IMR-90 (cell line): Measurements from ENCODE around the gene NUP210L. TPM values are rescaled to one million over a fixed set of nuclear protein-coding genes. Genes with fewer than 3 reads are reported as not detected.

Experiments used
- ATAC-seq: fragments of 200-7000 bp; cut with Tn5 transposase; 2 replicates; pipeline ENCODE4 v1.9.1; 2020; ENCODE audit warnings: low read depth, mild to moderate bottlenecking, moderate library complexity
- BruUV-seq: library from RNA; stranded (reverse); fragments of 400-500 nt; replicated peaks from 2 replicates; lab custom pipeline; 2021; lab: Mats Ljungman, UMichigan
- CTCF ChIA-PET: fragments of 300-600 bp; formaldehyde crosslinking; extraction: SDS; loops from one replicate; lab custom pipeline; 2021; ENCODE audit warnings: antibody characterized with exemption; lab: Yijun Ruan, JAX
- POLR2A ChIA-PET: fragments of 300-600 bp; sonication (Branson Sonifier 250); formaldehyde crosslinking; loops from one replicate; lab custom pipeline; 2022; ENCODE audit warnings: antibody characterized with exemption; ENCODE audit not compliant: unreplicated experiment; lab: Charles Lee
- DNase-seq: peaks from one replicate; pipeline ENCODE4 v3.0.0; 2013
- H2AFZ ChIP-seq: replicated peaks from 2 replicates; pipeline ENCODE3; 2013; ENCODE audit warnings: low read length, mild to moderate bottlenecking; ENCODE audit not compliant: poor library complexity
- H2AK5ac ChIP-seq: 2 replicates; pipeline ENCODE4 v1.6.1; 2013; ENCODE audit warnings: low read depth, low read length, inconsistent platforms
- H2AK9ac ChIP-seq: replicated peaks from 2 replicates; pipeline ENCODE3; 2013; ENCODE audit warnings: mild to moderate bottlenecking, low read depth, low read length, moderate library complexity; ENCODE audit not compliant: poor library complexity
- H2BK120ac ChIP-seq: 2 replicates; pipeline ENCODE4 v1.6.1; 2013; ENCODE audit warnings: low read depth, low read length, inconsistent platforms
- H2BK15ac ChIP-seq: 3 replicates; pipeline ENCODE4 v1.6.1; 2013; ENCODE audit warnings: low read depth, low read length, inconsistent platforms
- H2BK20ac ChIP-seq: 2 replicates; pipeline ENCODE4 v1.6.1; 2013; ENCODE audit warnings: low read depth, mild to moderate bottlenecking, inconsistent platforms, low read length, moderate library complexity
- H2BK5ac ChIP-seq: 2 replicates; pipeline ENCODE4 v1.6.1; 2013; ENCODE audit warnings: mild to moderate bottlenecking, low read depth, low read length, inconsistent platforms; ENCODE audit not compliant: poor library complexity, severe bottlenecking
- H3K14ac ChIP-seq: replicated peaks from 2 replicates; pipeline ENCODE4 v1.6.1; 2013; ENCODE audit warnings: low read depth, low read length, inconsistent platforms
- H3K18ac ChIP-seq: 2 replicates; pipeline ENCODE4 v1.6.1; 2013; ENCODE audit warnings: low read depth, low read length, control low read depth
- H3K23ac ChIP-seq: 2 replicates; pipeline ENCODE4 v1.6.1; 2013; ENCODE audit warnings: low read depth, low read length, inconsistent platforms
- H3K27ac ChIP-seq: 2 replicates; pipeline ENCODE4 v1.5.1; 2013; ENCODE audit warnings: mild to moderate bottlenecking, control low read depth, low read length; ENCODE audit not compliant: insufficient read depth
- H3K27me3 ChIP-seq: 2 replicates; pipeline ENCODE4 v1.6.1; 2013; ENCODE audit warnings: low read length; ENCODE audit not compliant: control insufficient read depth, insufficient read depth
- H3K36me3 ChIP-seq: 2 replicates; pipeline ENCODE4 v1.6.1; 2013; ENCODE audit warnings: low read length, mixed read lengths; ENCODE audit not compliant: control insufficient read depth, insufficient read depth
- H3K4ac ChIP-seq: 2 replicates; pipeline ENCODE4 v1.6.1; 2013; ENCODE audit warnings: low read depth, low read length, inconsistent platforms
- H3K4me1 ChIP-seq: 2 replicates; pipeline ENCODE4 v1.6.1; 2013; ENCODE audit warnings: low read length, mixed read lengths; ENCODE audit not compliant: control insufficient read depth, insufficient read depth
- H3K4me2 ChIP-seq: 2 replicates; pipeline ENCODE4 v1.6.1; 2013; ENCODE audit warnings: low read depth, mild to moderate bottlenecking, control low read depth, low read length, moderate library complexity
- H3K4me3 ChIP-seq: 2 replicates; pipeline ENCODE4 v1.5.1; 2013; ENCODE audit warnings: low read depth, mild to moderate bottlenecking, control low read depth, low read length, moderate library complexity; ENCODE audit not compliant: insufficient read depth
- H3K56ac ChIP-seq: 2 replicates; pipeline ENCODE4 v1.6.1; 2013; ENCODE audit warnings: low read length, inconsistent platforms; ENCODE audit not compliant: insufficient read depth; ENCODE audit errors: extremely low read depth
- H3K79me1 ChIP-seq, 2 experiments: 2 replicates each; pipeline ENCODE4 v1.6.1; 2013; ENCODE audit warnings: low read length in 2 of 2, inconsistent platforms in 1 of 2, low read depth in 1 of 2
- H3K9ac ChIP-seq: 2 replicates; pipeline ENCODE4 v1.6.1; 2013; ENCODE audit warnings: low read depth, low read length, control low read depth
- H3K9me1 ChIP-seq: 2 replicates; pipeline ENCODE4 v1.6.1; 2013; ENCODE audit warnings: low read length, inconsistent platforms; ENCODE audit not compliant: insufficient read depth
- H3K9me3 ChIP-seq: 2 replicates; pipeline ENCODE4 v1.6.1; 2013; ENCODE audit warnings: low read length; ENCODE audit not compliant: control insufficient read depth, insufficient read depth
- H4K20me1 ChIP-seq: 2 replicates; pipeline ENCODE4 v1.6.1; 2013; ENCODE audit warnings: low read length, inconsistent platforms; ENCODE audit not compliant: insufficient read depth
- H4K5ac ChIP-seq: 2 replicates; pipeline ENCODE4 v1.6.1; 2013; ENCODE audit warnings: mild to moderate bottlenecking, low read depth, low read length, control low read depth
- H4K8ac ChIP-seq, 2 experiments: 2 replicates each; pipeline ENCODE4 v1.6.1; 2013; ENCODE audit warnings: low read depth in 2 of 2, low read length in 2 of 2, control low read depth in 1 of 2, inconsistent platforms in 1 of 2
- H4K91ac ChIP-seq: 2 replicates; pipeline ENCODE4 v1.6.1; 2013; ENCODE audit warnings: low read depth, low read length, inconsistent platforms; ENCODE audit not compliant: insufficient read depth
- BHLHE40 ChIP-seq: fragments of 150-350 bp; IDR thresholded peaks from 2 replicates; pipeline ENCODE4 v1.6.1; 2016; ENCODE audit warnings: mild to moderate bottlenecking, low read depth, low read length
- CEBPB ChIP-seq: IDR thresholded peaks from 2 replicates; pipeline ENCODE4 v1.6.1; 2012; ENCODE audit warnings: low read depth, low read length, improper control_type of control experiment
- CHD1 ChIP-seq: IDR thresholded peaks from 2 replicates; pipeline ENCODE4 v1.6.1; 2012; ENCODE audit warnings: low read depth, low read length, improper control_type of control experiment
- CTCF ChIP-seq: conservative IDR thresholded peaks from 2 replicates; pipeline ENCODE4 v1.5.1; 2012; ENCODE audit warnings: mild to moderate bottlenecking, low read depth, low read length, improper control_type of control experiment
- ELK1 ChIP-seq: fragments of 150-350 bp; IDR thresholded peaks from 2 replicates; pipeline ENCODE4 v1.6.1; 2016; ENCODE audit warnings: low read depth, mild to moderate bottlenecking, low read length, moderate library complexity, borderline replicate concordance
- FOS ChIP-seq: fragments of 150-350 bp; IDR thresholded peaks from 2 replicates; pipeline ENCODE4 v1.6.1; 2016; ENCODE audit warnings: low read depth, low read length
- MAFK ChIP-seq: IDR thresholded peaks from 2 replicates; pipeline ENCODE4 v1.6.1; 2012; ENCODE audit warnings: low read depth, low read length, improper control_type of control experiment
- MAZ ChIP-seq: IDR thresholded peaks from 2 replicates; pipeline ENCODE4 v1.6.1; 2012; ENCODE audit warnings: low read depth, mild to moderate bottlenecking, low read length, improper control_type of control experiment, moderate library complexity, borderline replicate concordance
- MXI1 ChIP-seq: IDR thresholded peaks from 2 replicates; pipeline ENCODE4 v1.6.1; 2012; ENCODE audit warnings: low read depth, mild to moderate bottlenecking, low read length, moderate library complexity, borderline replicate concordance
- NFE2L2 ChIP-seq: fragments of 150-350 bp; IDR thresholded peaks from 2 replicates; pipeline ENCODE4 v1.6.1; 2016; ENCODE audit warnings: low read depth, mild to moderate bottlenecking, low read length
- POLR2A ChIP-seq: IDR thresholded peaks from 2 replicates; pipeline ENCODE4 v1.6.1; 2012; ENCODE audit warnings: mild to moderate bottlenecking, low read depth, low read length
- RAD21 ChIP-seq: IDR thresholded peaks from 2 replicates; pipeline ENCODE4 v1.6.1; 2012; ENCODE audit warnings: low read length, improper control_type of control experiment
- RCOR1 ChIP-seq: IDR thresholded peaks from 2 replicates; pipeline ENCODE4 v1.6.1; 2012; ENCODE audit warnings: mild to moderate bottlenecking, low read length, improper control_type of control experiment; ENCODE audit not compliant: insufficient replicate concordance
- RFX5 ChIP-seq: IDR thresholded peaks from 2 replicates; pipeline ENCODE4 v1.8.0; 2012; ENCODE audit warnings: low read depth, mild to moderate bottlenecking, low read length, moderate library complexity
- SMC3 ChIP-seq: fragments of 150-350 bp; IDR thresholded peaks from 2 replicates; pipeline ENCODE4 v1.6.1; 2016; ENCODE audit warnings: low read depth, mild to moderate bottlenecking, antibody characterized with exemption, low read length, moderate library complexity
- USF2 ChIP-seq: fragments of 150-350 bp; IDR thresholded peaks from 2 replicates; pipeline ENCODE4 v1.6.1; 2017; ENCODE audit warnings: mild to moderate bottlenecking, antibody characterized with exemption, low read length, low read depth
- WGBS, 2 experiments: methylation state at CpG; one replicate each; pipeline versions ENCODE4 v1.1.5 to v1.1.7; 2013; ENCODE audit warnings: missing lambda C conversion rate in 2 of 2; ENCODE audit not compliant: insufficient read length in 1 of 2; ENCODE audit errors: extremely low coverage in 2 of 2; 5-methylcytosine and 5-hydroxymethylcytosine counted together
- dilution Hi-C: fragments of 300-500 bp; cut with HindIII; formaldehyde crosslinking; loops from one replicate; pipeline ENCODE4 v1.14.3; 2018; ENCODE audit warnings: low sequenced_read_pairs; ENCODE audit not compliant: unreplicated experiment
- in situ Hi-C: fragments of 300-500 bp; cut with MboI; formaldehyde crosslinking; loops from 3 replicates; pipeline ENCODE4 v1.14.3; 2019; ENCODE audit warnings: low sequenced_read_pairs, inconsistent platforms, mixed read lengths
- intact Hi-C: fragments of 100-400 bp; cut with micrococcal nuclease; formaldehyde crosslinking; loops from 2 replicates; pipeline ENCODE4 v1.10.0; 2022
- polyA plus RNA-seq, 3 experiments: library from polyadenylated mRNA; depleted of rRNA; stranded (reverse); fragments of >200 nt; gene quantifications; 2 replicates each; pipeline ENCODE4 v1.2.3, GENCODE V29; 2012; ENCODE audit warnings: low replicate concordance in 1 of 3
- total RNA-seq: library from RNA; depleted of rRNA; stranded (reverse); fragments of >200 nt; gene quantifications from 2 replicates; pipeline ENCODE4 v1.2.3, GENCODE V29; 2012

NUP210L gene
- total and polyA plus RNA-seq, 2 of the 4 experiments (the other 2 are of a cell fraction): under 0.01 to 0.02 TPM

- H3K4ac ChIP-seq: no peak overlapping the region
- H3K4me1 ChIP-seq: peaks cover 18% of the 10 kb centered on the region
- no peak overlapping the region for H2BK120ac ChIP-seq
- in situ Hi-C loops: loop anchor here (25.0 kb wide), 1 partner anchor 423 kb away; the partner anchor contains the start of genes S100A3, S100A4, S100A5 and S100A6
- H3K9ac ChIP-seq: no peak overlapping the region
- dilution Hi-C loops: no loop called here
- ChIA-PET POLR2A (no interaction called here), CTCF (no interaction called here)
- no peak overlapping the region for H3K14ac ChIP-seq
- H3K4me2 ChIP-seq: no peak overlapping the region
- peaks cover 13% of the 10 kb centered on the region; the same call in 1 of the 2 replicates for H3K36me3 ChIP-seq
- no TSS peak for BruUV-seq
- H3K9me3 ChIP-seq: no peaks in the 10 kb centered on the region
- H4K8ac ChIP-seq: no peak overlapping the region
- peaks cover 21% of the 10 kb centered on the region for H3K9me1 ChIP-seq
- H4K20me1 ChIP-seq: peaks cover 31% of the 10 kb centered on the region
- H3K27me3 ChIP-seq: no peaks in the 10 kb centered on the region
- peaks cover 14 to 72% of the 10 kb centered on the region in 2 experiments for H3K79me1 ChIP-seq
- H2AK5ac ChIP-seq: no peak overlapping the region
- H3K23ac ChIP-seq: no peak overlapping the region
- 83% methylated on average over 8 of the region's 11 CpGs; no CpG with 5 or more reads in 1 of the 2 experiments for WGBS, 2 experiments
- no peak overlapping the region for H2BK20ac ChIP-seq
- intact Hi-C loops: no loop called here
- no peak overlapping the region for H4K5ac ChIP-seq
- H3K18ac ChIP-seq: no peak overlapping the region
- no peak overlapping the region for H3K27ac ChIP-seq
- no peak overlapping the region for H2BK15ac ChIP-seq
- no peak overlapping the region for H4K91ac ChIP-seq
- ATAC-seq (no peak), DNase-seq (no peak)
- TF ChIP-seq CEBPB (no peak), MXI1 (no peak), POLR2A (no peak), MAFK (no peak), MAZ (no peak), CHD1 (no peak), SMC3 (no peak), NFE2L2 (no peak), USF2 (no peak), RAD21 (no peak), ELK1 (no peak), RCOR1 (no peak), RFX5 (no peak), CTCF (no peak), FOS (no peak), BHLHE40 (no peak)
- H2AFZ ChIP-seq: no peak overlapping the region
- no peak overlapping the region for H2BK5ac ChIP-seq
- H2AK9ac ChIP-seq: no peak overlapping the region
- no peak overlapping the region for H3K4me3 ChIP-seq
- H3K56ac ChIP-seq: no peak overlapping the region
These were observed 194.7 kb downstream of the NUP210L start for GRCh38 chr1:153960206-153960605.
